ENCODE data around the gene CHRND. TPM values are rescaled to one million over a fixed set of nuclear protein-coding genes. Genes with fewer than 3 reads are reported as not detected.

Gene CHRND
- total RNA-seq, 1 experiment from 2014 or later, result not detected

DNA sequence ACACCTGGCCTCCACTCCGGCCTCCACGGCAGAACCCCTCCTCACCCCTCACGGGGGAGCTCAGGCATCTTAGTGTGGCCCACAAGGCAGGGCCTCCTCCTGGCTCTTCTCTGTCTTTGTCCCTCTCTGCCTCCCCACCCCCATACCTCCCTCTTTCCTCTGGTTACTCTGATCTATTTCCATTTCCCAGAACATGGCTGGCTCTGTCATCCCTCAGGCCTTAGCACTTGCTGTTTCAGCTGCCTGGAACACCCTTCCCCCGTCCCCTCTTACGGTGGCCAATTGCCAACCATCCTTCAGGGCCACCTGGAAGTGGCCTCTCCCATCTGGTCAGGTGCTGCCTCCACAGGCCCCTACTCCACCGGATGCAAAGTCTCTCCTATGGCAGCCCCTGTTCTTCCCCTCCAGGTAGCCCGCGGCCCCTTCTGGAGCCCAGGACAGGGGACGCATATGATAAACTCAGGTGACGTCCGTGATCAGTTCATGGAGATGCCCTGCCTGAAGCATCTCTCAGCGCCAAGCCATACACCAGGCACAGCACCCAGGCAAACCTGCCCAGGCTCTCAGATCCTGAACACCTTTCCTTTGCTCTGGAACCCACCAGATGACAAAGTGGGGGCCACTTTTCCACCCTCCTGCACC is 34.7 kb upstream of the CHRND start:
- POLR2A ChIA-PET, result no interaction called here
- CTCF ChIA-PET, result interaction anchor here (2.6 kb wide), 1 partner anchor 30 kb away, joined by 14 read pairs; no protein-coding TSS in a partner anchor
- H3K27ac Mint-ChIP-seq, result no peak overlapping the region

More for the DNA sequence above, 34.7 kb upstream of the CHRND start:
- H3K36me3 Mint-ChIP-seq, result no peaks in the 10 kb centered on the region
- ATAC-seq (no peak), DNase-seq (ENCODE audit: low spot score) (no peak)
- peaks cover 25% of the 10 kb centered on the region for H3K4me1 Mint-ChIP-seq
- peaks cover 36% of the 10 kb centered on the region for H3K27me3 Mint-ChIP-seq (ENCODE audit: low read depth)
- H3K9me3 Mint-ChIP-seq, result no peaks in the 10 kb centered on the region
- H3K4me3 Mint-ChIP-seq, result no peak overlapping the region
- TF ChIP-seq, protein P1, sequence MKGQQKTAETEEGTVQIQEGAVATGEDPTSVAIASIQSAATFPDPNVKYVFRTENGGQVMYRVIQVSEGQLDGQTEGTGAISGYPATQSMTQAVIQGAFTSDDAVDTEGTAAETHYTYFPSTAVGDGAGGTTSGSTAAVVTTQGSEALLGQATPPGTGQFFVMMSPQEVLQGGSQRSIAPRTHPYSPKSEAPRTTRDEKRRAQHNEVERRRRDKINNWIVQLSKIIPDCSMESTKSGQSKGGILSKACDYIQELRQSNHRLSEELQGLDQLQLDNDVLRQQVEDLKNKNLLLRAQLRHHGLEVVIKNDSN (CRISPR knock-in tag; IDR thresholded peaks at IDR 0.05), result no peak
- TF ChIP-seq, protein P2, sequence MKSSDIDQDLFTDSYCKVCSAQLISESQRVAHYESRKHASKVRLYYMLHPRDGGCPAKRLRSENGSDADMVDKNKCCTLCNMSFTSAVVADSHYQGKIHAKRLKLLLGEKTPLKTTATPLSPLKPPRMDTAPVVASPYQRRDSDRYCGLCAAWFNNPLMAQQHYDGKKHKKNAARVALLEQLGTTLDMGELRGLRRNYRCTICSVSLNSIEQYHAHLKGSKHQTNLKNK (CRISPR knock-in tag; IDR thresholded peaks at IDR 0.05), result no peak
- TF ChIP-seq, protein P3, sequence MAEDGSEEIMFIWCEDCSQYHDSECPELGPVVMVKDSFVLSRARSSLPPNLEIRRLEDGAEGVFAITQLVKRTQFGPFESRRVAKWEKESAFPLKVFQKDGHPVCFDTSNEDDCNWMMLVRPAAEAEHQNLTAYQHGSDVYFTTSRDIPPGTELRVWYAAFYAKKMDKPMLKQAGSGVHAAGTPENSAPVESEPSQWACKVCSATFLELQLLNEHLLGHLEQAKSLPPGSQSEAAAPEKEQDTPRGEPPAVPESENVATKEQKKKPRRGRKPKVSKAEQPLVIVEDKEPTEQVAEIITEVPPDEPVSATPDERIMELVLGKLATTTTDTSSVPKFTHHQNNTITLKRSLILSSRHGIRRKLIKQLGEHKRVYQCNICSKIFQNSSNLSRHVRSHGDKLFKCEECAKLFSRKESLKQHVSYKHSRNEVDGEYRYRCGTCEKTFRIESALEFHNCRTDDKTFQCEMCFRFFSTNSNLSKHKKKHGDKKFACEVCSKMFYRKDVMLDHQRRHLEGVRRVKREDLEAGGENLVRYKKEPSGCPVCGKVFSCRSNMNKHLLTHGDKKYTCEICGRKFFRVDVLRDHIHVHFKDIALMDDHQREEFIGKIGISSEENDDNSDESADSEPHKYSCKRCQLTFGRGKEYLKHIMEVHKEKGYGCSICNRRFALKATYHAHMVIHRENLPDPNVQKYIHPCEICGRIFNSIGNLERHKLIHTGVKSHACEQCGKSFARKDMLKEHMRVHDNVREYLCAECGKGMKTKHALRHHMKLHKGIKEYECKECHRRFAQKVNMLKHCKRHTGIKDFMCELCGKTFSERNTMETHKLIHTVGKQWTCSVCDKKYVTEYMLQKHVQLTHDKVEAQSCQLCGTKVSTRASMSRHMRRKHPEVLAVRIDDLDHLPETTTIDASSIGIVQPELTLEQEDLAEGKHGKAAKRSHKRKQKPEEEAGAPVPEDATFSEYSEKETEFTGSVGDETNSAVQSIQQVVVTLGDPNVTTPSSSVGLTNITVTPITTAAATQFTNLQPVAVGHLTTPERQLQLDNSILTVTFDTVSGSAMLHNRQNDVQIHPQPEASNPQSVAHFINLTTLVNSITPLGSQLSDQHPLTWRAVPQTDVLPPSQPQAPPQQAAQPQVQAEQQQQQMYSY (CRISPR knock-in tag; IDR thresholded peaks at IDR 0.05), result no peak
- TF ChIP-seq MXD4 (CRISPR knock-in tag; IDR thresholded peaks at IDR 0.05; ENCODE audit: borderline replicate concordance) (no peak), ELF4 (CRISPR knock-in tag; IDR thresholded peaks at IDR 0.05; ENCODE audit: low read depth) (no peak), GABPB1 (CRISPR knock-in tag; IDR thresholded peaks at IDR 0.05) (no peak), ESRRA (CRISPR knock-in tag; IDR thresholded peaks at IDR 0.05; ENCODE audit: borderline replicate concordance) (no peak), NR3C1 (CRISPR knock-in tag; conservative IDR thresholded peaks at IDR 0.05; ENCODE audit: low read depth) (no peak), ZNF396 (CRISPR knock-in tag; IDR thresholded peaks at IDR 0.05; ENCODE audit: borderline replicate concordance) (no peak), NFYB (CRISPR knock-in tag; conservative IDR thresholded peaks at IDR 0.05; ENCODE audit: low read depth) (no peak), SOX15 (CRISPR knock-in tag; IDR thresholded peaks at IDR 0.05) (no peak), ZNF416 (CRISPR knock-in tag; IDR thresholded peaks at IDR 0.05) (no peak), TEAD4 (CRISPR knock-in tag; IDR thresholded peaks at IDR 0.05) (no peak)
- TF ChIP-seq, protein P4, sequence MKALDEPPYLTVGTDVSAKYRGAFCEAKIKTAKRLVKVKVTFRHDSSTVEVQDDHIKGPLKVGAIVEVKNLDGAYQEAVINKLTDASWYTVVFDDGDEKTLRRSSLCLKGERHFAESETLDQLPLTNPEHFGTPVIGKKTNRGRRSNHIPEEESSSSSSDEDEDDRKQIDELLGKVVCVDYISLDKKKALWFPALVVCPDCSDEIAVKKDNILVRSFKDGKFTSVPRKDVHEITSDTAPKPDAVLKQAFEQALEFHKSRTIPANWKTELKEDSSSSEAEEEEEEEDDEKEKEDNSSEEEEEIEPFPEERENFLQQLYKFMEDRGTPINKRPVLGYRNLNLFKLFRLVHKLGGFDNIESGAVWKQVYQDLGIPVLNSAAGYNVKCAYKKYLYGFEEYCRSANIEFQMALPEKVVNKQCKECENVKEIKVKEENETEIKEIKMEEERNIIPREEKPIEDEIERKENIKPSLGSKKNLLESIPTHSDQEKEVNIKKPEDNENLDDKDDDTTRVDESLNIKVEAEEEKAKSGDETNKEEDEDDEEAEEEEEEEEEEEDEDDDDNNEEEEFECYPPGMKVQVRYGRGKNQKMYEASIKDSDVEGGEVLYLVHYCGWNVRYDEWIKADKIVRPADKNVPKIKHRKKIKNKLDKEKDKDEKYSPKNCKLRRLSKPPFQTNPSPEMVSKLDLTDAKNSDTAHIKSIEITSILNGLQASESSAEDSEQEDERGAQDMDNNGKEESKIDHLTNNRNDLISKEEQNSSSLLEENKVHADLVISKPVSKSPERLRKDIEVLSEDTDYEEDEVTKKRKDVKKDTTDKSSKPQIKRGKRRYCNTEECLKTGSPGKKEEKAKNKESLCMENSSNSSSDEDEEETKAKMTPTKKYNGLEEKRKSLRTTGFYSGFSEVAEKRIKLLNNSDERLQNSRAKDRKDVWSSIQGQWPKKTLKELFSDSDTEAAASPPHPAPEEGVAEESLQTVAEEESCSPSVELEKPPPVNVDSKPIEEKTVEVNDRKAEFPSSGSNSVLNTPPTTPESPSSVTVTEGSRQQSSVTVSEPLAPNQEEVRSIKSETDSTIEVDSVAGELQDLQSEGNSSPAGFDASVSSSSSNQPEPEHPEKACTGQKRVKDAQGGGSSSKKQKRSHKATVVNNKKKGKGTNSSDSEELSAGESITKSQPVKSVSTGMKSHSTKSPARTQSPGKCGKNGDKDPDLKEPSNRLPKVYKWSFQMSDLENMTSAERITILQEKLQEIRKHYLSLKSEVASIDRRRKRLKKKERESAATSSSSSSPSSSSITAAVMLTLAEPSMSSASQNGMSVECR (CRISPR knock-in tag; IDR thresholded peaks at IDR 0.05; ENCODE audit: borderline replicate concordance), result no peak
- TF ChIP-seq, protein P5, sequence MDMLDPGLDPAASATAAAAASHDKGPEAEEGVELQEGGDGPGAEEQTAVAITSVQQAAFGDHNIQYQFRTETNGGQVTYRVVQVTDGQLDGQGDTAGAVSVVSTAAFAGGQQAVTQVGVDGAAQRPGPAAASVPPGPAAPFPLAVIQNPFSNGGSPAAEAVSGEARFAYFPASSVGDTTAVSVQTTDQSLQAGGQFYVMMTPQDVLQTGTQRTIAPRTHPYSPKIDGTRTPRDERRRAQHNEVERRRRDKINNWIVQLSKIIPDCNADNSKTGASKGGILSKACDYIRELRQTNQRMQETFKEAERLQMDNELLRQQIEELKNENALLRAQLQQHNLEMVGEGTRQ (CRISPR knock-in tag; IDR thresholded peaks at IDR 0.05), result no peak
